K562 (cell line): ENCODE data around the gene NPEPL1. TPM values are rescaled to one million over a fixed set of nuclear protein-coding genes. Genes with fewer than 3 reads are reported as not detected.

Experiments
- ATAC-seq: fragments of 200-7000 bp; cut with Tn5 transposase; 3 replicates; pipeline ENCODE4 v1.9.1; 2020; ENCODE audit warnings: moderate library complexity
- BruUV-seq: library from RNA; stranded (reverse); fragments of 400-500 nt; replicated peaks from 2 replicates; lab custom pipeline; 2021; lab: Mats Ljungman, UMichigan
- CTCF ChIA-PET: fragments of 300-600 bp; formaldehyde crosslinking; extraction: SDS; loops from one replicate; lab custom pipeline; 2021; ENCODE audit warnings: low intra/inter-chr PET ratio; lab: Yijun Ruan, JAX
- POLR2A ChIA-PET: fragments of 300-600, 350-650 bp; sonication (Branson Sonifier 250); formaldehyde crosslinking; extraction: SDS; loops from one replicate; lab custom pipeline; 2021; ENCODE audit warnings: antibody characterized with exemption, inconsistent platforms; lab: Yijun Ruan, JAX
- DNase-seq, 4 experiments: peaks; one replicate each; pipeline versions ENCODE4 v3.0.0 to v3.0.0-alpha.2; 2011 to 2018; ENCODE audit warnings: low spot score in 3 of 4, mixed read lengths in 3 of 4; ENCODE audit errors: extremely low read depth in 1 of 4
- FAIRE-seq: peaks from 2 replicates; lab custom pipeline; 2011; peaks lifted over from hg19 to GRCh38; lab: Jason Lieb, UNC
- H2AFZ ChIP-seq: 2 replicates; pipeline ENCODE4 v1.6.0; 2011; ENCODE audit warnings: low read depth, low read length, control low read depth, inconsistent platforms
- H3K27ac ChIP-seq: fragments of 200-600 bp; 3 replicates; pipeline ENCODE4 v1.8.0; 2011; ENCODE audit warnings: low read depth, mild to moderate bottlenecking, control low read depth, inconsistent platforms, low read length, moderate library complexity, mixed read lengths; ENCODE audit errors: extremely low read depth
- H3K27me3 ChIP-seq, 2 experiments: fragments of 300-600 bp in 1 of 2; 2 replicates in 1 of 2; 3 replicates in 1 of 2; pipeline versions ENCODE4 v1.6.0 to v1.8.0; 2011; ENCODE audit warnings: inconsistent platforms in 2 of 2, low read length in 2 of 2, mild to moderate bottlenecking in 1 of 2, mixed read lengths in 1 of 2, moderate library complexity in 1 of 2; ENCODE audit not compliant: control insufficient read depth in 2 of 2, insufficient read depth in 2 of 2
- H3K36me3 ChIP-seq: fragments of 300-600 bp; 3 replicates; pipeline ENCODE4 v1.8.0; 2011; ENCODE audit warnings: mild to moderate bottlenecking, low read length, inconsistent platforms; ENCODE audit not compliant: control insufficient read depth, insufficient read depth
- H3K4me1 ChIP-seq, 2 experiments: fragments of 200-600 bp in 1 of 2; replicated peaks in 1 of 2; 2 replicates in 1 of 2; 3 replicates in 1 of 2; pipeline versions ENCODE4 v1.5.1 to v1.8.0; 2011; ENCODE audit warnings: inconsistent platforms in 2 of 2, low read length in 2 of 2, mild to moderate bottlenecking in 1 of 2, mixed read lengths in 1 of 2, moderate library complexity in 1 of 2; ENCODE audit not compliant: control insufficient read depth in 2 of 2, insufficient read depth in 2 of 2
- H3K4me2 ChIP-seq: 2 replicates; pipeline ENCODE4 v1.6.1; 2011; ENCODE audit warnings: low read length, control low read depth, inconsistent platforms, mixed read lengths; ENCODE audit not compliant: insufficient read depth
- H3K4me3 ChIP-seq: fragments of 200-600 bp; sonication (generic), shearing (Covaris generic); 2 replicates; pipeline ENCODE4 v1.5.1; 2016; ENCODE audit warnings: control low read depth, inconsistent platforms
- H3K79me2 ChIP-seq: fragments of 200-600 bp; 3 replicates; pipeline ENCODE4 v1.8.0; 2011; ENCODE audit warnings: low read length, inconsistent platforms; ENCODE audit not compliant: control insufficient read depth, insufficient read depth
- H3K9ac ChIP-seq, 2 experiments: 2 replicates each; pipeline versions ENCODE4 v1.6.0 to v1.6.1; 2011; ENCODE audit warnings: low read depth in 2 of 2, low read length in 2 of 2, control low read depth in 1 of 2, inconsistent platforms in 1 of 2, mild to moderate bottlenecking in 1 of 2, mixed read lengths in 1 of 2; ENCODE audit not compliant: insufficient read depth in 1 of 2
- H3K9me1 ChIP-seq: one replicate; pipeline ENCODE4 v1.6.0; 2011; ENCODE audit warnings: inconsistent platforms, mild to moderate bottlenecking, low read length, moderate library complexity; ENCODE audit not compliant: control insufficient read depth, insufficient read depth
- H3K9me3 ChIP-seq: replicated peaks from 2 replicates; pipeline ENCODE4 v1.5.1; 2011; ENCODE audit warnings: low read depth, low read length, inconsistent platforms; ENCODE audit not compliant: control insufficient read depth, insufficient read depth
- H4K20me1 ChIP-seq: replicated peaks from 2 replicates; pipeline ENCODE4 v1.6.1; 2011; ENCODE audit warnings: low read length, inconsistent platforms, mixed read lengths; ENCODE audit not compliant: control insufficient read depth, insufficient read depth
- BHLHE40 ChIP-seq: IDR thresholded peaks from 2 replicates; pipeline ENCODE4 v1.6.1; 2011; ENCODE audit warnings: low read length, improper control_type of control experiment
- BRD9 ChIP-seq: fragments of 450-650 bp; IDR thresholded peaks from 2 replicates; pipeline ENCODE4 v1.6.1; 2018; ENCODE audit warnings: low read depth; ENCODE audit not compliant: partially characterized antibody
- CBX8 ChIP-seq: fragments of 200-600 bp; sonication (generic); IDR thresholded peaks from 2 replicates; pipeline ENCODE4 v1.6.1; 2012; ENCODE audit warnings: borderline replicate concordance, mixed run types, low read depth, mild to moderate bottlenecking, moderate library complexity, mixed read lengths, low read length, control low read depth, inconsistent platforms; ENCODE audit not compliant: poor library complexity, severe bottlenecking; ENCODE audit errors: extremely low read depth
- EHMT2 ChIP-seq: fragments of 450-650 bp; IDR thresholded peaks from 2 replicates; pipeline ENCODE4 v1.6.1; 2018; ENCODE audit warnings: antibody characterized with exemption
- GATAD2B ChIP-seq: fragments of 450-650 bp; IDR thresholded peaks from 2 replicates; pipeline ENCODE4 v1.6.1; 2017; ENCODE audit warnings: mild to moderate bottlenecking, borderline replicate concordance
- KLF10 ChIP-seq: fragments of 250-450 bp; sonication (Bioruptor Pico); IDR thresholded peaks from 2 replicates; pipeline ENCODE4 v1.6.1; 2021; ENCODE audit warnings: matching md5 sums
- MCM5 ChIP-seq: fragments of 450-650 bp; IDR thresholded peaks from 2 replicates; pipeline ENCODE4 v1.6.1; 2016; ENCODE audit warnings: low read depth
- NR0B1 ChIP-seq: fragments of 450-650 bp; IDR thresholded peaks from one replicate; pipeline ENCODE4 v1.6.1; 2018; ENCODE audit warnings: mild to moderate bottlenecking, moderate library complexity; ENCODE audit not compliant: partially characterized antibody
- SIN3A ChIP-seq, 2 experiments: fragments of 150-350 bp in 1 of 2; IDR thresholded peaks; 2 replicates each; pipeline ENCODE4 v1.6.1; 2011 to 2016; ENCODE audit warnings: borderline replicate concordance in 2 of 2, low read depth in 2 of 2, low read length in 2 of 2, mild to moderate bottlenecking in 2 of 2, moderate library complexity in 2 of 2; ENCODE audit not compliant: control insufficient read depth in 1 of 2
- ZBTB8A ChIP-seq: fragments of 450-650 bp; IDR thresholded peaks from 2 replicates; pipeline ENCODE4 v1.6.1; 2018; ENCODE audit warnings: mild to moderate bottlenecking, moderate library complexity; ENCODE audit not compliant: partially characterized antibody
- ZNF24 ChIP-seq: fragments of 450-650 bp; IDR thresholded peaks from 2 replicates; pipeline ENCODE4 v1.6.1; 2016
- WGBS: fragments of 100-300 bp; shearing (Covaris generic); methylation state at CpG from one replicate; pipeline ENCODE4 v1.1.6; 2016; ENCODE audit warnings: low coverage, mixed read lengths; ENCODE audit not compliant: insufficient coverage; ENCODE audit errors: missing lambda C conversion rate; 5-methylcytosine and 5-hydroxymethylcytosine counted together
- in situ Hi-C: fragments of 300-500 bp; cut with MboI; formaldehyde crosslinking; loops from 4 replicates; pipeline ENCODE4 v1.15.0; 2018; ENCODE audit warnings: inconsistent platforms, mixed read lengths
- intact Hi-C: fragments of 100-400 bp; cut with micrococcal nuclease; formaldehyde crosslinking; loops from 2 replicates; pipeline ENCODE4 v1.14.2; 2022
- polyA plus RNA-seq, 8 experiments: library from polyadenylated mRNA; depleted of rRNA in 4 of 8; stranded (reverse) in 5 of 8; unstranded in 3 of 8; fragments of >200 nt; fragmentation: Nextera tagmentation in 2 of 8; fragmentation: Illumina TruSeq in 1 of 8; extraction: Ambion mirVana in 2 of 8; extraction: Trizol in 1 of 8; gene quantifications; 2 replicates each; pipeline versions ENCODE4 v1.2.1 to v1.2.3, GENCODE V29; 2011 to 2014; ENCODE audit warnings: inconsistent platforms in 1 of 8, missing spikeins in 1 of 8
- total RNA-seq, 7 experiments: library from RNA; depleted of rRNA in 6 of 7; stranded (reverse); fragments of >200 nt in 6 of 7; fragmentation: Illumina TruSeq in 2 of 7; extraction: Trizol in 2 of 7; gene quantifications; 2 replicates each; pipeline versions ENCODE4 v1.2.1 to v1.2.3, GENCODE V29; 2011 to 2021; ENCODE audit warnings: low replicate concordance in 1 of 7
- TF ChIP-seq, protein P1 (sequence below), 3 experiments: fragments of 200-800 bp in 1 of 3; sonication (Bioruptor generic) in 1 of 3; sonication (generic) in 1 of 3; formaldehyde crosslinking in 1 of 3; IDR thresholded peaks; 2 replicates each; pipeline versions ENCODE4 v1.6.1 to v1.8.0; 2016 to 2022; ENCODE audit warnings: mild to moderate bottlenecking in 2 of 3, missing compliant biosample characterization in 2 of 3, missing genetic modification characterization in 2 of 3, missing genetic modification reagents in 1 of 3
- TF ChIP-seq, protein P2 (sequence below): fragments of 250-450 bp; sonication (Bioruptor Pico); IDR thresholded peaks from 2 replicates; pipeline ENCODE4 v1.8.0; 2022; ENCODE audit warnings: inconsistent platforms

Gene NPEPL1
- total and polyA plus RNA-seq, 9 of the 15 experiments (the other 6 are each of a cell fraction or from before 2014, with no cell fraction given) = 0.04 to 5.6 (median 0.94) TPM

- TF ChIP-seq GATAD2B (no peak), ZNF24 (no peak), EHMT2 (no peak), KLF10 (CRISPR knock-in tag) (no peak), ZBTB8A (no peak), BRD9 (no peak), BHLHE40 (no peak)
- TF ChIP-seq, protein P1, sequence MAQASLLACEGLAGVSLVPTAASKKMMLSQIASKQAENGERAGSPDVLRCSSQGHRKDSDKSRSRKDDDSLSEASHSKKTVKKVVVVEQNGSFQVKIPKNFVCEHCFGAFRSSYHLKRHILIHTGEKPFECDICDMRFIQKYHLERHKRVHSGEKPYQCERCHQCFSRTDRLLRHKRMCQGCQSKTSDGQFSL (CRISPR knock-in tag; IDR thresholded peaks at IDR 0.05) = no peak
- TF ChIP-seq, protein P1 (tag; IDR thresholded peaks at IDR 0.05) = no peak
These were observed 48.8 kb downstream of the NPEPL1 start (continued) for GRCh38 chr20:58741384-58741783.

- ChIA-PET POLR2A (interaction anchor here (0.7 to 1.3 kb wide), 3 partner anchors 9 to 102 kb away, joined by 3 to 5 read pairs (median 3); no protein-coding TSS in a partner anchor), CTCF (no interaction called here)
- no peaks in the 10 kb centered on the region for H3K36me3 ChIP-seq
- H4K20me1 ChIP-seq = no peaks in the 10 kb centered on the region
- no peak for FAIRE-seq
- no peak for ATAC-seq
- no peak for DNase-seq
- no peaks in the 10 kb centered on the region for H3K4me1 ChIP-seq
- no peak overlapping the region for H3K4me2 ChIP-seq
- H3K9me3 ChIP-seq = no peaks in the 10 kb centered on the region
- intact Hi-C loops (no loop called here), in situ Hi-C loops (no loop called here)
- no peak overlapping the region for H3K4me3 ChIP-seq
- H3K79me2 ChIP-seq = no peaks in the 10 kb centered on the region
- no peaks in the 10 kb centered on the region for H3K9me1 ChIP-seq
- no TSS peak for BruUV-seq
- H3K27ac ChIP-seq = no peak overlapping the region
- no peak overlapping the region for H3K9ac ChIP-seq
- under 1% methylated on average over 12 of the region's 13 CpGs for WGBS
- H3K27me3 ChIP-seq = peaks cover 0 to 24% of the 10 kb centered on the region in 2 experiments; a peak in 3 of 5 replicates
- no peak overlapping the region for H2AFZ ChIP-seq
- TF ChIP-seq SIN3A (IDR thresholded peaks at IDR 0.05; ENCODE audit: borderline replicate concordance in 2 of 2, control insufficient read depth in 1 of 2, low read depth in 2 of 2, low read length in 2 of 2) = no peak
- no peak for TF ChIP-seq MCM5
- no peak for TF ChIP-seq CBX8
- TF ChIP-seq, protein P2, sequence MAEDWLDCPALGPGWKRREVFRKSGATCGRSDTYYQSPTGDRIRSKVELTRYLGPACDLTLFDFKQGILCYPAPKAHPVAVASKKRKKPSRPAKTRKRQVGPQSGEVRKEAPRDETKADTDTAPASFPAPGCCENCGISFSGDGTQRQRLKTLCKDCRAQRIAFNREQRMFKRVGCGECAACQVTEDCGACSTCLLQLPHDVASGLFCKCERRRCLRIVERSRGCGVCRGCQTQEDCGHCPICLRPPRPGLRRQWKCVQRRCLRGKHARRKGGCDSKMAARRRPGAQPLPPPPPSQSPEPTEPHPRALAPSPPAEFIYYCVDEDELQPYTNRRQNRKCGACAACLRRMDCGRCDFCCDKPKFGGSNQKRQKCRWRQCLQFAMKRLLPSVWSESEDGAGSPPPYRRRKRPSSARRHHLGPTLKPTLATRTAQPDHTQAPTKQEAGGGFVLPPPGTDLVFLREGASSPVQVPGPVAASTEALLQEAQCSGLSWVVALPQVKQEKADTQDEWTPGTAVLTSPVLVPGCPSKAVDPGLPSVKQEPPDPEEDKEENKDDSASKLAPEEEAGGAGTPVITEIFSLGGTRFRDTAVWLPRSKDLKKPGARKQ (CRISPR knock-in tag) = no peak
- TF ChIP-seq NR0B1 = no peak
These were observed 50.3 kb downstream of the NPEPL1 start for GRCh38 chr20:58742668-58743566.
